Vagina (tissue), 2 donors: ENCODE data around the gene PPP2R2B. TPM values are rescaled to one million over a fixed set of nuclear protein-coding genes. Genes with fewer than 3 reads are reported as not detected.

Experiments
- DNase-seq, 2 donors: peaks; one replicate each; pipeline ENCODE4 v3.0.0-alpha.2; 2017; ENCODE audit errors: extremely low spot score in 2 of 2
- H3K27ac ChIP-seq: fragments of 200-600 bp; sonication (generic); one replicate; pipeline ENCODE4 v1.5.1; 2019
- H3K27me3 ChIP-seq: fragments of 200-600 bp; sonication (generic); one replicate; pipeline ENCODE4 v1.5.1; 2019
- H3K36me3 ChIP-seq, 2 donors: fragments of 200-600 bp; sonication (generic); one replicate each; pipeline ENCODE4 v1.5.1; 2017 to 2019
- H3K4me1 ChIP-seq: fragments of 200-600 bp; sonication (generic); one replicate; pipeline ENCODE4 v1.5.1; 2019
- H3K4me3 ChIP-seq, 2 donors: fragments of 200-600 bp; sonication (generic); 1 replicate in 1 of 2; 2 replicates in 1 of 2; pipeline ENCODE4 v1.5.1; 2016 to 2019
- H3K9me3 ChIP-seq: fragments of 200-600 bp; sonication (generic); one replicate; pipeline ENCODE4 v1.5.1; 2019
- POLR2A ChIP-seq, 2 donors: fragments of 450-650 bp; IDR thresholded peaks; one replicate each; pipeline ENCODE4 v1.6.1; 2017; ENCODE audit warnings: antibody characterized with exemption in 2 of 2, mild to moderate bottlenecking in 2 of 2, moderate library complexity in 2 of 2
- POLR2AphosphoS5 ChIP-seq, 2 donors: sonication (generic); formaldehyde crosslinking; IDR thresholded peaks; one replicate each; pipeline ENCODE4 v1.9.0; 2017; ENCODE audit warnings: antibody characterized with exemption in 2 of 2, mild to moderate bottlenecking in 2 of 2, low read depth in 1 of 2; ENCODE audit not compliant: insufficient read depth in 1 of 2
- intact Hi-C: fragments of 100-400 bp; cut with DNase I; formaldehyde crosslinking; loops from one replicate; pipeline ENCODE4 v1.15.1; 2023
- total RNA-seq: library from RNA; depleted of rRNA; stranded (reverse); fragments of >200 nt; gene quantifications from one replicate; pipeline ENCODE4 v1.2.3, GENCODE V29; 2016
- TF ChIP-seq, protein P1 (sequence below), 3 experiments: fragments of 450-650 bp in 2 of 3; fragments of 200-600 bp in 1 of 3; sonication (generic) in 1 of 3; IDR thresholded peaks; one replicate each; pipeline ENCODE4 v1.5.1; 2017 to 2019; ENCODE audit warnings: antibody characterized with exemption in 3 of 3, mild to moderate bottlenecking in 2 of 3, moderate library complexity in 2 of 3

PPP2R2B gene
- total RNA-seq, 1 donor from 2014 or later = 6.6 TPM

- Histone ChIP-seq H3K27me3 (no peaks in the 10 kb centered on the region), H3K36me3 (no peaks in the 10 kb centered on the region), H3K27ac (no peak overlapping the region), H3K4me1 (no peaks in the 10 kb centered on the region), H3K9me3 (no peaks in the 10 kb centered on the region), H3K4me3 (no peak overlapping the region)
- TF ChIP-seq POLR2A (IDR thresholded peaks at IDR 0.05) = no peak
- TF ChIP-seq POLR2AphosphoS5 (IDR thresholded peaks at IDR 0.05; ENCODE audit: insufficient read depth in 1 of 2, low read depth in 1 of 2) = no peak
- TF ChIP-seq, protein P1, sequence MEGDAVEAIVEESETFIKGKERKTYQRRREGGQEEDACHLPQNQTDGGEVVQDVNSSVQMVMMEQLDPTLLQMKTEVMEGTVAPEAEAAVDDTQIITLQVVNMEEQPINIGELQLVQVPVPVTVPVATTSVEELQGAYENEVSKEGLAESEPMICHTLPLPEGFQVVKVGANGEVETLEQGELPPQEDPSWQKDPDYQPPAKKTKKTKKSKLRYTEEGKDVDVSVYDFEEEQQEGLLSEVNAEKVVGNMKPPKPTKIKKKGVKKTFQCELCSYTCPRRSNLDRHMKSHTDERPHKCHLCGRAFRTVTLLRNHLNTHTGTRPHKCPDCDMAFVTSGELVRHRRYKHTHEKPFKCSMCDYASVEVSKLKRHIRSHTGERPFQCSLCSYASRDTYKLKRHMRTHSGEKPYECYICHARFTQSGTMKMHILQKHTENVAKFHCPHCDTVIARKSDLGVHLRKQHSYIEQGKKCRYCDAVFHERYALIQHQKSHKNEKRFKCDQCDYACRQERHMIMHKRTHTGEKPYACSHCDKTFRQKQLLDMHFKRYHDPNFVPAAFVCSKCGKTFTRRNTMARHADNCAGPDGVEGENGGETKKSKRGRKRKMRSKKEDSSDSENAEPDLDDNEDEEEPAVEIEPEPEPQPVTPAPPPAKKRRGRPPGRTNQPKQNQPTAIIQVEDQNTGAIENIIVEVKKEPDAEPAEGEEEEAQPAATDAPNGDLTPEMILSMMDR (IDR thresholded peaks at IDR 0.05) = no peak
- no peak for DNase-seq
- intact Hi-C loops = no loop called here
Measured at GRCh38 chr5:146770546-146770945, 108.0 kb downstream of the PPP2R2B start.

- DNase-seq = no peak
- H3K9me3 ChIP-seq = no peaks in the 10 kb centered on the region
- no peaks in the 10 kb centered on the region for H3K27me3 ChIP-seq
- no peaks in the 10 kb centered on the region for H3K4me1 ChIP-seq
- TF ChIP-seq, protein P1 (IDR thresholded peaks at IDR 0.05) = no peak
- TF ChIP-seq POLR2AphosphoS5 (IDR thresholded peaks at IDR 0.05; ENCODE audit: insufficient read depth in 1 of 2, low read depth in 1 of 2) (no peak), POLR2A (IDR thresholded peaks at IDR 0.05) (no peak)
- no peaks in the 10 kb centered on the region for H3K36me3 ChIP-seq
- intact Hi-C loops = no loop called here
- H3K27ac ChIP-seq = no peak overlapping the region
- H3K4me3 ChIP-seq = no peak overlapping the region
Measured at GRCh38 chr5:146767534-146767933, 111.0 kb downstream of the PPP2R2B start.

DNA sequence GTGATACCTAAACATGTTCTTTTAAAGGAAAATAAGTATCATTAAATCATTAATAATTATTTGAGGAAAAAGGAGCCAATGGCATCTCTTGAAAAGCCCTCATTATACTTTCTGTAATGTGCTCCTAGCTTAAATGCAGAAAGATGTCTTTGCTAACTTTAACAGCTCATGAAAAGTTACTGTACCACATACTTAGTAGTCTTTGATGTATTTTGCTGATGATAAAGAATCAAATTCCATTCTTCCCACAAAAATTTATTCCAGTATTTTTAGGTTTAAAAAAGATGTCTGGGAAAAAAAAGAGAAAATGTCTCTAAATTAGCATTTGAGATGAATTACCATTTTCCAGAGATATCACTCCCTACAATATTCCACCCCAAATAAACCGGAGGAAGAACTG lies 112.5 kb downstream of the PPP2R2B start:
- H3K27ac ChIP-seq = no peak overlapping the region
- no peaks in the 10 kb centered on the region for H3K4me1 ChIP-seq
- no peaks in the 10 kb centered on the region for H3K9me3 ChIP-seq
- no peaks in the 10 kb centered on the region for H3K27me3 ChIP-seq
- TF ChIP-seq, protein P1 (IDR thresholded peaks at IDR 0.05) = no peak
- TF ChIP-seq POLR2A (IDR thresholded peaks at IDR 0.05) (no peak), POLR2AphosphoS5 (IDR thresholded peaks at IDR 0.05; ENCODE audit: insufficient read depth in 1 of 2, low read depth in 1 of 2) (no peak)
- DNase-seq = no peak
- H3K36me3 ChIP-seq = no peaks in the 10 kb centered on the region
- H3K4me3 ChIP-seq = no peak overlapping the region
- intact Hi-C loops = no loop called here

GRCh38 chr5:146765089-146765832 lies 113.3 kb downstream of the PPP2R2B start:
- TF ChIP-seq POLR2A (IDR thresholded peaks at IDR 0.05) = no peak
- TF ChIP-seq POLR2AphosphoS5 (IDR thresholded peaks at IDR 0.05; ENCODE audit: insufficient read depth in 1 of 2, low read depth in 1 of 2) = no peak
- intact Hi-C loops = no loop called here
- no peak for DNase-seq
- no peaks in the 10 kb centered on the region for H3K4me1 ChIP-seq
- H3K27me3 ChIP-seq = no peaks in the 10 kb centered on the region
- H3K9me3 ChIP-seq = no peaks in the 10 kb centered on the region
- no peak overlapping the region for H3K4me3 ChIP-seq
- no peak overlapping the region for H3K27ac ChIP-seq
- H3K36me3 ChIP-seq = no peaks in the 10 kb centered on the region

GRCh38 chr5:146762830-146763229 lies 115.7 kb downstream of the PPP2R2B start:
- Histone ChIP-seq H3K36me3 (no peaks in the 10 kb centered on the region), H3K9me3 (no peaks in the 10 kb centered on the region), H3K27me3 (no peaks in the 10 kb centered on the region), H3K4me1 (peaks cover 4% of the 10 kb centered on the region), H3K4me3 (no peak overlapping the region), H3K27ac (no peak overlapping the region)
- no peak for TF ChIP-seq POLR2A (IDR thresholded peaks at IDR 0.05)
- TF ChIP-seq, protein P1 (IDR thresholded peaks at IDR 0.05) = no peak
- TF ChIP-seq POLR2AphosphoS5 (IDR thresholded peaks at IDR 0.05; ENCODE audit: insufficient read depth in 1 of 2, low read depth in 1 of 2) = no peak
- no peak for DNase-seq
- intact Hi-C loops = no loop called here
